ENCODE measurements around the gene TDRD5. TPM values are rescaled to one million over a fixed set of nuclear protein-coding genes. Genes with fewer than 3 reads are reported as not detected.

The TDRD5 gene
- total RNA-seq, 2 experiments from 2014 or later: not detected

DNA sequence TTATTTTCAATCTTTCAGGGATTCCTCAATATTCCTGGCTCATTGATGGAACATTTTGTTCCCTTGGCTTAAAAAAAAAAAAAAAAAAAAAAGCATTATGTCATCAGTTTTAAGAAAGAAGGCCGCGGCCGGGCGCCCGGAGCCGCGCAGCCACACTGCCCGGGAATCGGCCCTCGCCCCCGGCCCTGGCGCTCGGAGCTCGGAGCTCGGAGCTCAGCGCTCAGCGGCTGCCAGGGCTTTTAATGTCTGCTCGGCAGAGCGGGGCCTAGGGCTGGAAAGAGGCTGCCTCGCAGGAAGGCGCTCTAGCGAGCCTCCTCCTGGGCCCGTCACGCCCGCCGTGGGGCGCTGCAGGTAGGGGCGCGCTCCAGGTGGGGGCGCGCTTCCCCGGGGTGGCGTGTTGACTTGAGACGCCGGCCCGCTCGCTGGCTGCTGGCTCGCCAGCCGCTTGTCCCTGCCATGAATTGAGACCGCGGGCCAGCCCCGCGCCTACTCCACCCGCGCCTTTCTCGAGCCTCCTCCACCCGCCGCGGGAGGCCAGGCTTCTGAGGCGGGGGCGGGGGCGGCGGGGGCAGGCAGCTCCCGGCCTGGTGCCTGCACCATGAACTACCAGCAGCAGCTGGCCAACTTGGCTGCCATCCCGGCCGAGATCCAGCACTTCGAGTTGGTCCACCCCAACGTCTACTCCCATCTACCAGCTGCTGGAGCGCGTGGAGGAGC, 5.4 kb upstream of the TDRD5 start:
- Mint-ChIP-seq H3K36me3 (ENCODE audit: low read depth) (no peaks in the 10 kb centered on the region), H3K9me3 (no peaks in the 10 kb centered on the region), H3K4me1 (peaks cover 1% of the 10 kb centered on the region), H3K4me3 (no peak overlapping the region), H3K27me3 (peaks cover 45% of the 10 kb centered on the region), H3K27ac (no peak overlapping the region)
- no peak for DNase-seq
- POLR2A ChIA-PET: no interaction called here
- CTCF ChIA-PET: no interaction called here

DNA sequence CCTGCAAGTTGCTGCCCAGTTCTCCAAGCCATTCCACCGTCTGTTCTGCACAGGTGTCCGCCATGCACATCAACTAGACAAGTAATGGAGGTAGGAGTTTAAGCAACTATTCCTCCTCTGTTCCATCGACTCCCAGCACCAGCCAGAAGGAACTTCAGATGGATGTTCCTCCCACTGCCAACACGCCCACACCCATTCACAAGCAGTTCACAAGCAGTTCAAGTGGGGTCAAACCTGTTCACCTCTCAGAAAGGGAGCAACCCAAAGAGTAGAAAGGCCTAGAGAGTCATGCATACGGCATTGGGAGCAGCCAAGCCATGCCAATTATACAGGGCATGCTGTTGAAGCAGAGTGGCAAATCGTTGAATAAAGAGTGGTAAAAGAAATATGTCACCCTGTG, 4.3 kb upstream of the TDRD5 start:
- DNase-seq: no peak
- ChIA-PET CTCF (no interaction called here), POLR2A (no interaction called here)
- Mint-ChIP-seq H3K27me3 (peaks cover 50% of the 10 kb centered on the region), H3K9me3 (no peaks in the 10 kb centered on the region), H3K27ac (no peak overlapping the region), H3K36me3 (ENCODE audit: low read depth) (no peaks in the 10 kb centered on the region), H3K4me1 (peaks cover 1% of the 10 kb centered on the region), H3K4me3 (no peak overlapping the region)

DNA sequence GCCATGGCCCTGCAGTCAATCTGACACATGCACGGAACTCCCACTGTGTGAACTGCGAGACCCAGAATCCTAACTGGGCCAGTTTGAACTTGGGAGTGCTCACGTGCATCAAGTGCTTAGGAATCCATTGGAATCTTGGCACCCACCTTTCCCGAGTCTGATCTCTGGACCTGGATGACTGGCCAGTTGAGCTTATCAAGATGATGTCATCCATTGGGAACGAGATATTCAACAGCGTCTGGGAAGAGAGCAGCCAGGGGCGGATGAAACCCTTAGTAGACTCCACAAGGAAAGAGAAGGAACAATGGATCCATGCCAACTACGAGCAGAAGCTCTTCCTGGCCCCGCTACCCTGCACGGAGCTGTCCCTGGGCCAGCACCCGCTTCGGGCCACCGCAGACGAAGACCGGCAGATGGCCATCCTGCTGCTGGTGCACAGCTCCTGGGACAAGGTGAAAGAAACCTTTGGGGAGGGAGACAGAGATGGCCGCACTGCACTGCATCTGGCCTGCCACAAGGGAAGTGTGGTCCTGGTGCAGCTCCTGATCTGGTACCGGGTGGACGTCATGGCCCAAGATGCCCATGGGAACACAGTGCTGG, 3.1 kb upstream of the TDRD5 start:
- H3K36me3 Mint-ChIP-seq (ENCODE audit: low read depth): no peaks in the 10 kb centered on the region
- no peaks in the 10 kb centered on the region for H3K9me3 Mint-ChIP-seq
- H3K4me1 Mint-ChIP-seq: peaks cover 1% of the 10 kb centered on the region
- DNase-seq: no peak
- no peak overlapping the region for H3K4me3 Mint-ChIP-seq
- peaks cover 54% of the 10 kb centered on the region for H3K27me3 Mint-ChIP-seq
- H3K27ac Mint-ChIP-seq: no peak overlapping the region
- POLR2A ChIA-PET: no interaction called here
- CTCF ChIA-PET: interaction anchor here (1.1 kb wide), 1 partner anchor 11 kb away, joined by 3 read pairs; no protein-coding TSS in a partner anchor

DNA sequence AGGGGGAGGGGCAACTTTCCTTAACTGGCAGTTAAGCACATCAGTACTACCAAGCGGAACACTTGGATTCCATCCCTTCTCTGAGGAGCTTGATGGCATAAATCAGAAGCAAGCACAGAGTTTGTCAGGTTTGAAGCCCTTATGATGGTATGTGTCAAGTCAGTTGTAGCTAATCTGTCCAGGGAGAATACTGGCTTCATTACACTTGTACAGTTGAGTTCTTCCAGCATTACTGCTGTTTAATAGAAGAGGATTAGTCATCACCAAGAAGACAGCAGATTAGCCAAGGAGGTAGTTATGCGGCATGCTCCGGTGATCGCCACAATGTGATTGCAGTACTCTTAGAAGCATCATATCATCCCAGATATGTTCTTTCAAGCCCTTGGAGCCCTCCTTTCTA, 2.1 kb upstream of the TDRD5 start:
- Mint-ChIP-seq H3K4me1 (peaks cover 1% of the 10 kb centered on the region), H3K27ac (no peak overlapping the region), H3K4me3 (no peak overlapping the region), H3K27me3 (peaks cover 48% of the 10 kb centered on the region), H3K36me3 (ENCODE audit: low read depth) (no peaks in the 10 kb centered on the region), H3K9me3 (no peaks in the 10 kb centered on the region)
- ChIA-PET CTCF (interaction anchor here (1.1 kb wide), 1 partner anchor 10 kb away, joined by 3 read pairs; no protein-coding TSS in a partner anchor), POLR2A (no interaction called here)
- DNase-seq: no peak

DNA sequence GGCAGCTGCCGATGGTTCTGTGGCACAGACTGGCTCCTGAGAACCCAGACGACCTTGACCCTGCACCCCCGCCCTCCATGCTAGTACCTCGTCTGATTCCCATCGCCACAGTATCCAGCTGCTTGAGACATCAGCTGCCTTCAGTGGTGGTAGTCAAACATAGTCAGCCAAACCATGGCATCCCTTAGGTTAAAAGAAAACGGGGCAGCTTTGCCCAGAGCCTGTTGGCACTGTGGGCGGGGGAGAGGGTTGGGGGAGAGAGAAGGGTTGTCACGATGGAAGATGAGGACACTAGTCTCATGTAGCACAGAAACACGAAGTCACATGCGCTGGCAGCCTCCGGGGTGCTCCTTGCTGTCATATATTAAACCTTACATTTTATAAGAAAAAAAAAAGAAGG, 961 bp upstream of the TDRD5 start:
- Mint-ChIP-seq H3K4me1 (peaks cover 1% of the 10 kb centered on the region), H3K36me3 (ENCODE audit: low read depth) (no peaks in the 10 kb centered on the region), H3K27me3 (peaks cover 46% of the 10 kb centered on the region), H3K4me3 (no peak overlapping the region), H3K27ac (no peak overlapping the region), H3K9me3 (no peaks in the 10 kb centered on the region)
- DNase-seq: no peak
- CTCF ChIA-PET: no interaction called here
- POLR2A ChIA-PET: no interaction called here

DNA sequence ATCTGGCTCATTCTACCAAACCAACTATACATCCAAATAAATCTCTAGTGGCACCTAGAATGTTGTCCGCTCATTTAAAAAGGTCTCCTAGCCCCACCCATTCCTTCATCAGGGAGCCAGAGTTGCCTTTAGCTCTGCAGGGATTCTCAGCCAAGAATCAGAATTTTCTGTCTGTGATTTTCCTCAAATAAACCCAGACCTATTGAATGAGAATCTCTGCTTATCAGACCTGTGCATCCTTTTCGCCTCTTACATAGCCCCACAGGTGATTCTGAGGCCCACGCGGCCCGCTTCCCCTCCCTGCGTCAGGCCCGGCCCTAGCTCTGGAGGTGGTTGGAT, 410 bp upstream of the TDRD5 start:
- no peak overlapping the region for H3K27ac Mint-ChIP-seq
- no peak for DNase-seq
- H3K9me3 Mint-ChIP-seq: no peaks in the 10 kb centered on the region
- ChIA-PET CTCF (no interaction called here), POLR2A (no interaction called here)
- H3K4me1 Mint-ChIP-seq: no peaks in the 10 kb centered on the region
- H3K4me3 Mint-ChIP-seq: no peak overlapping the region
- H3K27me3 Mint-ChIP-seq: peaks cover 47% of the 10 kb centered on the region
- H3K36me3 Mint-ChIP-seq (ENCODE audit: low read depth): no peaks in the 10 kb centered on the region

DNA sequence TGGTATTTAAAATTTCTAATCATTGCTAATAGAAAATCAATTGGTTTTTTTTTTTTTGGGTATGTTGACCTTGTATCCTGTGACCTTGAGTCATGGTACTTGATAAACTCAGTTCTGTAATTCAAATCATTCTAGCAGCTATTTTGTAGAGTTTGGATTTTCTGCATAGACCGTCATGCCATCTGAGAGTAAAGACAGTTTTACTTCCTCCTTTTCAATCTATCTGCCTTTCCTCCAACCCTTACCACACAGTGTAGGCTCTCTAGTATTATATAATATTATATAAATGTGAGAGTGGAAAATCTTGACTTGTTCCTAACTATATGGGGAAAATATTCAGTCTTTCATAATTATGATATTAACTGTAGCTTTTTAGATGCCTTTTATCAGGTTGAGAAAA, 7.0 kb downstream of the TDRD5 start:
- ChIA-PET CTCF (no interaction called here), POLR2A (interaction anchor here (0.6 kb wide), 1 partner anchor 163 kb away, joined by 4 read pairs; no protein-coding TSS in a partner anchor)
- no peak overlapping the region for H3K4me3 Mint-ChIP-seq
- peaks cover 44% of the 10 kb centered on the region for H3K27me3 Mint-ChIP-seq
- no peaks in the 10 kb centered on the region for H3K36me3 Mint-ChIP-seq (ENCODE audit: low read depth)
- no peaks in the 10 kb centered on the region for H3K9me3 Mint-ChIP-seq
- no peaks in the 10 kb centered on the region for H3K4me1 Mint-ChIP-seq
- no peak for DNase-seq
- no peak overlapping the region for H3K27ac Mint-ChIP-seq

DNA sequence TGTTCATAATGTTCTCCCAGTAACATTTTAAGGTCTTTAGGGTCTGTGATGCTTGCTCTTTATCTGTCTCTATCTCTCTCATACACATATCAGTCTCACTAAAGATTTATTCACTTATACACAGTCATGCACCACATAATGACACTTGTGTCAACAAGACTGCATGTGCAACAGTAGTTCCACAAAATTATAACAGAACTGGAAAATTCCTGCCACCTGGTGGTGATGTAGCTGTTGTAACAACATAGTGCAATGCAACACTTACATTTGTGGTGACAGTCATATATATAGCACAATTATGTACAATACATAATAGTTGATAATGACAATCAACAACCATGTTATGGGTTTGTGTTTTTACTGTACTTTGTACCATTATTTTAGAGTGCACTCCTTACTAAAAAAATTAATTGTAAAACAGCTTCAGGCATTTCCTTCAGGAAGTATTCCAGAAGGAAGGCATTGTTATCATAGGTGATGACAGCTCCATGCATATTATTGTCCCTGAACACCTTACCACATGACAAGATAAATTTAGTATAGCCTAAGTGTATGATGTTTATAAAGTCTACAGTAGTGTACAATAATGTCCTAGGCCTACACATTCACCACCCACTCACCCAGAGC, 8.1 kb downstream of the TDRD5 start:
- POLR2A ChIA-PET: no interaction called here
- H3K4me1 Mint-ChIP-seq: no peaks in the 10 kb centered on the region
- peak; percentile 15 for DNase-seq
- H3K4me3 Mint-ChIP-seq: no peak overlapping the region
- H3K27me3 Mint-ChIP-seq: peaks cover 45% of the 10 kb centered on the region
- no peaks in the 10 kb centered on the region for H3K9me3 Mint-ChIP-seq
- CTCF ChIA-PET: interaction anchor here (1.2 kb wide), 1 partner anchor 11 kb away, joined by 3 read pairs; no protein-coding TSS in a partner anchor
- H3K27ac Mint-ChIP-seq: no peak overlapping the region
- H3K36me3 Mint-ChIP-seq (ENCODE audit: low read depth): no peaks in the 10 kb centered on the region

DNA sequence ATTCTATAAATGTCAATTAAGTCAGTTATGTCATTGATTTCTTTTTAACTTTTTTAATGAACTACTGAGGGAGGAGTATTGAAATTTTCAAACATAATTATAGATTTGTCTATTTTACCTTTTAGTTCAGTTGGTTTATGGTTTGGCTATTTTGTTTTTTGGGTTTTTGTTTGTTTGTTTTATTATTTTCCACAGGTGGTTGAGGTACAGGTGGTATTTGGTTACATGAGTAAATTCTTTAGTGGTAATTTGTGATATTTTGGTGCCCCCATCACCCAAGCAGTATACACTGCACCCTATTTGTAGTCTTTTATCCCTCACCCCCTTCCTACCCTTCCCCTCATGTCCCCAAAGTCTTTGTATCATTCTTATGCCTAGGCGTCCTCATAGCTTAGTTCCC, 9.5 kb downstream of the TDRD5 start:
- ChIA-PET CTCF (no interaction called here), POLR2A (no interaction called here)
- no peak for DNase-seq
- H3K9me3 Mint-ChIP-seq: no peaks in the 10 kb centered on the region
- H3K27ac Mint-ChIP-seq: no peak overlapping the region
- H3K27me3 Mint-ChIP-seq: peaks cover 38% of the 10 kb centered on the region
- H3K4me1 Mint-ChIP-seq: no peaks in the 10 kb centered on the region
- no peaks in the 10 kb centered on the region for H3K36me3 Mint-ChIP-seq (ENCODE audit: low read depth)
- H3K4me3 Mint-ChIP-seq: no peak overlapping the region

DNA sequence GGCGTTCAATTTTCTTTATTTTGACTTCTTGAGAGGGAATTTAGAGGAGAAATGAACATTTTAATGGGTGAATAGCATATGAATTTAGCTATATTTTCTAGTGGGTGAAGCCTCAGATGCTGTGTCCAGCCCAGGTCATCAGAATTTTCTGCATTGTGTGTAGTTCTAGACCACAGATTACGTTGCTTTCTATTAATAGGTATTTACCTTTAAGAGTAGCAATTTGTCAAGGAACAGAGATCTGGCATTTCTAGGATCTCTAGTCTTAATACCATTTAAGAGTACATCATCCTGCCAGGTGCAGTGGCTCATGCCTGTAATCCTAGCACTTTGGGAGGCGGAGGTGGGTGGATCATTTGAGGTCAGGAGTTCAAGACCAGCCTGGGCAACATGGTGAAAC, 20.7 kb downstream of the TDRD5 start:
- ChIA-PET CTCF (no interaction called here), POLR2A (no interaction called here)

DNA sequence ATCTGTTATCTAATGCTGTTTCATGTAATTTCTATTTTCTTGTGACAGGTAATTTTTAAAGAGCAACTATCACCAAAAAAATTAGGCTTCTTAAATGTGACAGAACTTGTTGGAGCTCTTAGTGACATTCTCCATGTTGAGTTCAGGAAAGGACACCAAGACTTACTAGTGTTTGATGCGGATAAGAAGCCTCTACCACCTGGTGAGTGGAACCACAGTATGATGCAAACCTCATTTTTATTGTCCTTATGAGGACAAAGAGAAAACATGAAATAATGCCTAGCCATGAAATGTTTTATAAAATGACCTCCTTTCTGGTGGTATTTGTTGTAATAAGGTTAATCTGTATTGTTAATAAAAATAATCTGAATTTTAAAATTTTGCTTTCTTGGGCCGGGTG, 39.1 kb downstream of the TDRD5 start:
- DNase-seq: no peak
- no peak overlapping the region for H3K4me3 Mint-ChIP-seq
- CTCF ChIA-PET: no interaction called here
- POLR2A ChIA-PET: no interaction called here
- H3K4me1 Mint-ChIP-seq: no peaks in the 10 kb centered on the region
- no peaks in the 10 kb centered on the region for H3K9me3 Mint-ChIP-seq
- no peak overlapping the region for H3K27ac Mint-ChIP-seq
- H3K36me3 Mint-ChIP-seq (ENCODE audit: low read depth): no peaks in the 10 kb centered on the region
- H3K27me3 Mint-ChIP-seq: peaks cover 3% of the 10 kb centered on the region

More for the DNA sequence above, 20.7 kb downstream of the TDRD5 start:
- peaks cover 25% of the 10 kb centered on the region for H3K27me3 Mint-ChIP-seq
- H3K9me3 Mint-ChIP-seq: no peaks in the 10 kb centered on the region
- no peaks in the 10 kb centered on the region for H3K4me1 Mint-ChIP-seq
- H3K27ac Mint-ChIP-seq: no peak overlapping the region
- no peak for DNase-seq
- no peaks in the 10 kb centered on the region for H3K36me3 Mint-ChIP-seq (ENCODE audit: low read depth)
- no peak overlapping the region for H3K4me3 Mint-ChIP-seq

DNA sequence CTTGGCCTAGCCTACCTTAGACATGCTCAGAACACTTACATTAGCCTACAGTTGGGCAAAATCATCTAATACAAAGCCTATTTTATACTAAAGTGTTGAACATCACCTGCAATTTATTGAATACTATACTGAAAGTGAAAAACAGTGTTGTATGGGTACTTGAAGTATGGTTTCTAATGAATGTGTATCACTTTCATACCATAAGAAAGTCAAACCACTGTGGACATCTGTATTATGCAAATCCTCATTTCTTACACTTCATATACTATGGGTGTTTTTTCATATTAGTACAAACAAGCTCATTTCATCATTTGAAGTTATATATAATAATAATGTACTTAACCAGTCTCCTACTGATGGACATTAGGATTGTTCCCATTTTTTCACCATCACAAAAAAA, 41.2 kb downstream of the TDRD5 start:
- no peak for DNase-seq
- Mint-ChIP-seq H3K4me1 (no peaks in the 10 kb centered on the region), H3K27ac (no peak overlapping the region), H3K4me3 (no peak overlapping the region), H3K27me3 (no peaks in the 10 kb centered on the region), H3K9me3 (no peaks in the 10 kb centered on the region), H3K36me3 (ENCODE audit: low read depth) (no peaks in the 10 kb centered on the region)
- ChIA-PET POLR2A (no interaction called here), CTCF (no interaction called here)

DNA sequence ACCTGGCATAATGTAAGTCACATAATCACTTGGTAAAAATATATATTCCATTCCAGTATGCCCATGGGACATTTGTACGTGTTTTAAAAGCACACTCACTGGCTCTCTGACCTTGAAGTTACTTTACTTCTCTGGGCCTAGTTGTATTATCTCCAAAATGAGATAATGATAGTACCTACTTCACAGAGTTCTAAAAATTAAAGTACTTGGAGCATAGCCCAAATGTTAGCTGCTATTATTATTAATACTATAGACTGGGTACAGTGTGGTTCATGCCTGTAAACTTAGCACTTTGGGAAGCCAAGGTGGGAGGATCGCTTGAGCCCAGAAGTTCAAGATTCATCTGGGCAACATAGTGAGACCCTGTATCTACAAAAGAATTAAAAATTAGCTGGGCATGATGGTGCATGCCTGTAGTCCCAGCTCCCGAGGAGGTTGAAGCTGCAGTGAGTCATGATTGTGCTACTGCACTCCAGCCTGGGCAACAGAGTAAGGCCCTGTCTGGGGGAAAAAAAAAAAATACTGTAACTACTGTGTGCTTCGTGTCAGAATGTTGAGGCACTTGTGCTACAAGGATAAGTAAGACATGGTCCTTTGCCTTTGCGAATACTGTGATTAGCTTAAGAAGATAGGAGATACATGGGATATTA, 45.7 kb downstream of the TDRD5 start:
- no peaks in the 10 kb centered on the region for H3K4me1 Mint-ChIP-seq
- ChIA-PET POLR2A (no interaction called here), CTCF (interaction anchor here (0.6 kb wide), 1 partner anchor 56 kb away, joined by 5 read pairs; no protein-coding TSS in a partner anchor)
- no peaks in the 10 kb centered on the region for H3K36me3 Mint-ChIP-seq (ENCODE audit: low read depth)
- no peak overlapping the region for H3K4me3 Mint-ChIP-seq
- H3K27ac Mint-ChIP-seq: no peak overlapping the region
- no peak for DNase-seq
- no peaks in the 10 kb centered on the region for H3K27me3 Mint-ChIP-seq
- no peaks in the 10 kb centered on the region for H3K9me3 Mint-ChIP-seq

All from activated CD4-positive, alpha-beta T cell treated with anti-CD3 and anti-CD28 coated beads, Interleukin-2, amount 10 ng/mL, durations not matched to agents 7 days and 5 days (primary cell).